BE2C (cell line): ENCODE measurements around the gene CCDC178.

Experiments
- DNase-seq: peaks from one replicate; pipeline ENCODE4 v3.0.0-alpha.2; 2020
- H3K27me3 ChIP-seq: fragments of 250-450 bp; sonication (Bioruptor Pico); 2 replicates; pipeline ENCODE4 v1.5.1; 2020; ENCODE audit warnings: mild to moderate bottlenecking
- H3K36me3 ChIP-seq: fragments of 250-450 bp; sonication (Bioruptor Pico); 2 replicates; pipeline ENCODE4 v1.5.1; 2020; ENCODE audit warnings: mild to moderate bottlenecking
- H3K4me1 ChIP-seq: fragments of 250-450 bp; sonication (Bioruptor Pico); 2 replicates; pipeline ENCODE4 v1.5.1; 2020
- H3K4me3 ChIP-seq: 2 replicates; pipeline ENCODE4 v1.5.1; 2011; ENCODE audit warnings: low read depth, low read length
- H3K9me3 ChIP-seq: fragments of 250-450 bp; sonication (Bioruptor Pico); 2 replicates; pipeline ENCODE4 v1.5.1; 2020
- CTCF ChIP-seq: IDR thresholded peaks from 2 replicates; pipeline ENCODE4 v1.5.1; 2012; ENCODE audit warnings: mild to moderate bottlenecking, low read depth, low read length

CCDC178 gene

DNA sequence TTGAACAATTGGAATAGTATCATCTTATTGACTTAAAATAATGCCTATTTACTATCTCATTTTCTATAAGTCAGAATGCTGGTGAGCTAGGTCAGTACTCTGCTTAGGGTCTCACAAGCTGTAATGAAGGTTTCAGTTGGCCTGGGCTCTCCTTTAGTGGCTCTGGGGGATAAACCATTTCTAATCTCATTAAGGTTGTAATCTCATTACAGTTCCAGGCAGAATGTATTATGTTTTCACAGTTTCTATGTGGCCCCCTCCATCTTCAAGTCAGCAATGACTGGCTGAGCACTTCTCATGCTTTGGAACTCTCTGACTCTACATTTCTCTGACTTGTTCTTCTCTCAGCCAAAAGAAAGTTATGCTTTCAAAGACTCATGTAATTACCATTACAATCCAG lies 163.1 kb downstream of the CCDC178 start:
- H3K4me3 ChIP-seq, result no peak overlapping the region
- no peak for TF ChIP-seq CTCF
- no peaks in the 10 kb centered on the region for H3K36me3 ChIP-seq
- no peaks in the 10 kb centered on the region for H3K27me3 ChIP-seq
- DNase-seq, result no peak
- no peaks in the 10 kb centered on the region for H3K4me1 ChIP-seq
- H3K9me3 ChIP-seq, result no peaks in the 10 kb centered on the region

DNA sequence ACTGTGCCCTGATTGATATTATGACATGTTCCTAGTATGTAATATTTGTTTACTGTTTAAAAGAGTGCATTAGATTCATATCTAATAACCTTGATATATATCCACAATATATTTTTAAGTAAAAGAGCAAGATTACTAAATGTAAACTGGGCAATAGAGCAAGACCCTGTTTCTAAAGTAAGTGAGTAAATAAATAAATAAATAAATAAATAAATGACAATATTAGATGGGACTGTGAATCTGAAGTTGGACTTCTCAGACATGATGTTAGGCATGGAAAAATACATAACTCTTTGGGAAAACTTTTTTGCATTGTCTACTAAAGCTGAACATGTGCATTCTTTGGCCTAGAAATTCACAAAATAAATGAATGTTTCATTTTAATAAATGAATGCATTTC lies 164.7 kb downstream of the CCDC178 start:
- DNase-seq, result no peak
- no peaks in the 10 kb centered on the region for H3K4me1 ChIP-seq
- H3K27me3 ChIP-seq, result no peaks in the 10 kb centered on the region
- TF ChIP-seq CTCF, result no peak
- no peak overlapping the region for H3K4me3 ChIP-seq
- no peaks in the 10 kb centered on the region for H3K36me3 ChIP-seq
- no peaks in the 10 kb centered on the region for H3K9me3 ChIP-seq

GRCh38 chr18:33270297-33270696 lies 170.2 kb downstream of the CCDC178 start:
- H3K27me3 ChIP-seq, result no peaks in the 10 kb centered on the region
- H3K36me3 ChIP-seq, result no peaks in the 10 kb centered on the region
- DNase-seq, result no peak
- no peak overlapping the region for H3K4me3 ChIP-seq
- no peaks in the 10 kb centered on the region for H3K9me3 ChIP-seq
- no peak for TF ChIP-seq CTCF
- H3K4me1 ChIP-seq, result no peaks in the 10 kb centered on the region

DNA sequence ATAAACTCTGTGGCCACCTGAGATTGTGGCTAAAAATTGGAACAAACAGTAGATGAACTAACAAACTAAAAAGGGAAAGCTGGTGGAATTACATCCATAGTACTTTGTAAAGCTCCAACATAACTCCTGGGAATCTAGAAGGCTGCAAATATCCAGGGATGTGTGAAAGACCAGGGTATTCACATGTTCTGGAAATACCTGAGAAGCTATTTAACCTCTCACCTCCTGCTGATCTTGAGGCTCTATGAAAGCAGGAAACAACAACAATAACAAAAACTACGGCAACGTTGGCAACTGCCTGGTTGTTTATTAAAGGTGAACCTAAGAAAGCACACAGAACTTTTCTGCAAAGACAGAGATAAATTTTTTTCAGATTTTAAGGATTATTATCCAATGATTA lies 171.3 kb downstream of the CCDC178 start:
- H3K36me3 ChIP-seq, result no peaks in the 10 kb centered on the region
- H3K4me1 ChIP-seq, result no peaks in the 10 kb centered on the region
- no peaks in the 10 kb centered on the region for H3K27me3 ChIP-seq
- H3K9me3 ChIP-seq, result no peaks in the 10 kb centered on the region
- no peak overlapping the region for H3K4me3 ChIP-seq
- no peak for DNase-seq
- TF ChIP-seq CTCF, result no peak

DNA sequence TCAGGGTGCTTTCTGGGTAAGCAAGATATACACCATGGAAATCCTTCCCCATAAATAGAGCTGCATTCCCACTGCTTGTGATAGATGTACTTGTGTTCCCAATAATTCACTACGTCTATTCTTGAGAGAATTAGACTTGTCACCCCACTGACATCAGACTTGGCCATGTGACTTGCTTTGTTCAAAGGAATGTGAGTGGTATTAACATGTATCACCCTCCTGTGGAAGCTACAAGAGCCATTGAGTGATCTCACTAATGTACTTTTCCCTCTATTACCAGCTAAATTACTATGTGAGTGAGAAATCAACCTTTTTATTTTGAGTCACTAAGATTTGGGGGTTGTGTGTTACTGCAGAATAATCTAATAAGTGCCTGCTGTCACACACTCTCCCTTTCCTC lies 176.0 kb downstream of the CCDC178 start:
- no peaks in the 10 kb centered on the region for H3K9me3 ChIP-seq
- no peak for TF ChIP-seq CTCF
- no peak overlapping the region for H3K4me3 ChIP-seq
- no peaks in the 10 kb centered on the region for H3K4me1 ChIP-seq
- no peak for DNase-seq
- no peaks in the 10 kb centered on the region for H3K36me3 ChIP-seq
- no peaks in the 10 kb centered on the region for H3K27me3 ChIP-seq

DNA sequence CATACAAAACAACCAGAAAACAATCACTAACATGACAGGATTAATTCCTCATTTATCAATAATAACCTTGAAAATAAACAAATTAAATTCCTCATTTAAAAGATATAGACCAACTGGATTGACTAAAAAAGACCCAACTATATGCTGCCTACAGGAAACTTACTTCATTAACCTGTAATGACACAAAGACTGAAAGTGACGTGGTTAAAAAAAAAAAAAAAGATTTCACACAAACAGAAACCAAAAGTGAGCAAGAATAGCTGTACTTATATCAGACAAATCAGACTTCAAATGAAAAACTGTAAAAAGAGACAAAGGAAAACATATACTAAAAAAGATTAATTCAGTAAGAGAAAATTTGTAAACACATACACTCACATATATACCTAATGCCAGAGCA lies 201.2 kb downstream of the CCDC178 start:
- Histone ChIP-seq H3K36me3 (no peaks in the 10 kb centered on the region), H3K27me3 (no peaks in the 10 kb centered on the region), H3K4me3 (no peak overlapping the region), H3K4me1 (no peaks in the 10 kb centered on the region), H3K9me3 (no peaks in the 10 kb centered on the region)
- no peak for DNase-seq
- TF ChIP-seq CTCF, result no peak
